ENCODE results near the gene MMP14.

The MMP14 gene

GRCh38 chr14:22861651-22862050 is 25.3 kb downstream of the MMP14 start:
- DNase-seq = no peak

- DNase-seq = no peak
Observed at GRCh38 chr14:22864979-22865378, 28.6 kb downstream of the MMP14 start.

GRCh38 chr14:22865424-22866405 is 29.3 kb downstream of the MMP14 start:
- DNase-seq = no peak

- DNase-seq = no peak
Observed at GRCh38 chr14:22866874-22867273, 30.5 kb downstream of the MMP14 start.

GRCh38 chr14:22870811-22871223 is 34.4 kb downstream of the MMP14 start:
- DNase-seq = peak; percentile 77

- peak; percentile 96 for DNase-seq
Observed at GRCh38 chr14:22871224-22872032, 35.0 kb downstream of the MMP14 start, which contains the start of gene LRP10. LRP10 (plus strand) TSS chr14:22871740; CDS start chr14:22872304, 564 bp downstream.

- DNase-seq = peak; percentile 81
Observed at GRCh38 chr14:22872033-22872832, 35.8 kb downstream of the MMP14 start.

- DNase-seq = no peak
Observed at GRCh38 chr14:22872833-22873520, 36.6 kb downstream of the MMP14 start.

GRCh38 chr14:22875003-22875747 is 38.8 kb downstream of the MMP14 start:
- no peak for DNase-seq

- DNase-seq = no peak
Observed at GRCh38 chr14:22875748-22876319, 39.4 kb downstream of the MMP14 start.

GRCh38 chr14:22877000-22877501 is 40.7 kb downstream of the MMP14 start:
- DNase-seq = no peak

- no peak for DNase-seq
Observed at GRCh38 chr14:22878271-22879246, 42.2 kb downstream of the MMP14 start.

- DNase-seq = no peak
Observed at GRCh38 chr14:22882064-22882463, 45.7 kb downstream of the MMP14 start.

GRCh38 chr14:22882529-22883172 is 46.3 kb downstream of the MMP14 start:
- DNase-seq = no peak

GRCh38 chr14:22883173-22883976 is 47.0 kb downstream of the MMP14 start, which contains the start of gene REM2:
REM2 (plus strand) TSS chr14:22883222; CDS start chr14:22883288, 66 bp downstream.
- no peak for DNase-seq

- no peak for DNase-seq
Observed at GRCh38 chr14:22884076-22884737, 47.8 kb downstream of the MMP14 start.

All from hematopoietic multipotent progenitor cell treated with erythropoietin and hydrocortisone succinate and interleukin-3 and kit ligand, for 4 days (in vitro differentiated cells).